CD8-positive, alpha-beta memory T cell (primary cell): ENCODE data around the gene ATG14. TPM values are rescaled to one million over a fixed set of nuclear protein-coding genes. Genes with fewer than 3 reads are reported as not detected.

Experiments
- CTCF ChIA-PET: fragments of 350-600 bp; sonication (Branson Sonifier 250); formaldehyde crosslinking; loops from one replicate; lab custom pipeline; 2021; ENCODE audit warnings: antibody characterized with exemption; lab: Charles Lee
- POLR2A ChIA-PET: fragments of 350-600 bp; sonication (Branson Sonifier 250); formaldehyde crosslinking; loops from one replicate; lab custom pipeline; 2021; ENCODE audit warnings: antibody characterized with exemption; lab: Charles Lee
- DNase-seq, 5 donors: peaks; one replicate each; pipeline versions ENCODE4 v3.0.0 to v3.0.0-alpha.2; 2020 to 2022; ENCODE audit warnings: mixed read lengths in 1 of 5
- H3K27ac ChIP-seq: one replicate; pipeline ENCODE4 v1.7.0; 2013; ENCODE audit warnings: low read depth, mild to moderate bottlenecking, low read length, moderate library complexity
- H3K27me3 ChIP-seq: 2 replicates; pipeline ENCODE4 v1.7.0; 2013; ENCODE audit warnings: low read length, mild to moderate bottlenecking; ENCODE audit not compliant: insufficient read depth, poor library complexity, severe bottlenecking
- H3K36me3 ChIP-seq: 2 replicates; pipeline ENCODE4 v1.7.0; 2013; ENCODE audit warnings: mild to moderate bottlenecking, low read length, moderate library complexity; ENCODE audit not compliant: insufficient read depth
- H3K4me1 ChIP-seq: 2 replicates; pipeline ENCODE4 v1.7.0; 2013; ENCODE audit warnings: mild to moderate bottlenecking, low read length, moderate library complexity; ENCODE audit not compliant: insufficient read depth
- H3K4me3 ChIP-seq: 2 replicates; pipeline ENCODE4 v1.7.0; 2013; ENCODE audit warnings: mild to moderate bottlenecking, low read length
- H3K9me3 ChIP-seq: 2 replicates; pipeline ENCODE4 v1.7.0; 2013; ENCODE audit warnings: mild to moderate bottlenecking, low read length
- H3K27ac Mint-ChIP-seq, 8 donors: one replicate each; pipeline ENCODE4 v1.8.0; 2020 to 2021; ENCODE audit warnings: mixed read lengths in 8 of 8, mild to moderate bottlenecking in 6 of 8, inconsistent platforms in 3 of 8, moderate library complexity in 3 of 8
- H3K27me3 Mint-ChIP-seq, 2 donors: one replicate each; pipeline ENCODE4 v1.8.0; 2020 to 2021; ENCODE audit warnings: mixed read lengths in 2 of 2, mild to moderate bottlenecking in 1 of 2, moderate library complexity in 1 of 2
- H3K36me3 Mint-ChIP-seq, 3 donors: one replicate each; pipeline ENCODE4 v1.8.0; 2020 to 2021; ENCODE audit warnings: mixed read lengths in 3 of 3, inconsistent platforms in 1 of 3, mild to moderate bottlenecking in 1 of 3
- H3K4me1 Mint-ChIP-seq, 3 donors: one replicate each; pipeline ENCODE4 v1.8.0; 2020 to 2021; ENCODE audit warnings: mixed read lengths in 3 of 3, inconsistent platforms in 1 of 3, mild to moderate bottlenecking in 1 of 3
- H3K4me3 Mint-ChIP-seq, 7 donors: one replicate each; pipeline ENCODE4 v1.8.0; 2020 to 2021; ENCODE audit warnings: mixed read lengths in 7 of 7, mild to moderate bottlenecking in 6 of 7, moderate library complexity in 4 of 7, inconsistent platforms in 2 of 7
- H3K9me3 Mint-ChIP-seq, 5 donors: one replicate each; pipeline ENCODE4 v1.8.0; 2020 to 2022; ENCODE audit warnings: mixed read lengths in 5 of 5, mild to moderate bottlenecking in 3 of 5, moderate library complexity in 2 of 5, inconsistent platforms in 1 of 5
- polyA plus RNA-seq: library from polyadenylated mRNA; unstranded; fragments of 300-500 nt; fragmentation: Illumina TruSeq; gene quantifications from one replicate; pipeline ENCODE4 v1.2.3, GENCODE V29; 2021
- total RNA-seq, 2 experiments: library from RNA; stranded (reverse); gene quantifications; one replicate each; pipeline ENCODE4 v1.2.3, GENCODE V29; 2021

ATG14 gene
- total and polyA plus RNA-seq, 3 experiments from 2014 or later, result 7.3 to 8.2 (median 7.7) TPM

- Histone ChIP-seq H3K27me3 (no peaks in the 10 kb centered on the region), H3K36me3 (no peaks in the 10 kb centered on the region), H3K9me3 (no peaks in the 10 kb centered on the region), H3K4me3 (no peak overlapping the region), H3K4me1 (peaks cover 21% of the 10 kb centered on the region), H3K27ac (no peak overlapping the region)
- Mint-ChIP-seq H3K27ac (peak overlapping the region in 7 of 8 donors; percentile 38 to 89 (median 72)), H3K9me3 (no peaks in the 10 kb centered on the region), H3K4me3 (no peak overlapping the region), H3K36me3 (peaks cover 0 to 16% (median 0%) of the 10 kb centered on the region in 3 donors), H3K4me1 (peaks cover 49 to 62% (median 56%) of the 10 kb centered on the region in 3 donors), H3K27me3 (no peaks in the 10 kb centered on the region)
- no peak for DNase-seq
- CTCF ChIA-PET, result interaction anchor here (2.3 kb wide), 1 partner anchor 57 kb away, joined by 6 read pairs; no protein-coding TSS in a partner anchor
- POLR2A ChIA-PET, result no interaction called here
Measured at GRCh38 chr14:55327179-55327578, 84.5 kb downstream of the ATG14 start.

DNA sequence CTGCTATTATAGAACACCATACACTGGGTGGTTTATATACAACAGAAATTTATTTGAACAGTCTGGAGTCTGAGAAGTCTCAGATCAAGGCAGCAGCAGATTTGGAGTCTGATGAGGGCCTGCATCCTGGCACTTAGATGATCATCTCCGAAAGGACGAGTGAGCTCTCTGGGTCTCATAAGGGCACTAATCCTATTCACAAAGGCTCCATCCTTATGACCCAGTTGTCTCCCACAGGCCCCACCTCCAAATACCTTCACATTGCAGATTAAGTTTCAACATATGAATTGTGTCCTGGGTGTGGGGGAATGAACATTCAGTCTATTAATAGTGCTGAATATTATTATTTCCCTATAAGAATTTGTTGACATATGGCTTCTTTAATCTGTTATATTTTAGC is 86.8 kb downstream of the ATG14 start:
- POLR2A ChIA-PET, result no interaction called here
- peaks cover 15% of the 10 kb centered on the region for H3K4me1 ChIP-seq
- Mint-ChIP-seq H3K27ac (peak overlapping the region in 3 of 8 donors; percentile 35 to 66 (median 37)), H3K36me3 (peaks cover 0 to 20% (median 0%) of the 10 kb centered on the region in 3 donors), H3K27me3 (no peaks in the 10 kb centered on the region), H3K4me3 (no peak overlapping the region), H3K9me3 (no peaks in the 10 kb centered on the region), H3K4me1 (peaks cover 33 to 43% (median 38%) of the 10 kb centered on the region in 3 donors)
- no peak for DNase-seq
- H3K27ac ChIP-seq, result no peak overlapping the region
- no peak overlapping the region for H3K4me3 ChIP-seq
- CTCF ChIA-PET, result no interaction called here
- H3K27me3 ChIP-seq, result no peaks in the 10 kb centered on the region
- H3K36me3 ChIP-seq, result no peaks in the 10 kb centered on the region
- no peaks in the 10 kb centered on the region for H3K9me3 ChIP-seq

GRCh38 chr14:55323910-55324309 is 87.7 kb downstream of the ATG14 start:
- no peaks in the 10 kb centered on the region for H3K27me3 ChIP-seq
- H3K4me1 ChIP-seq, result peaks cover 10% of the 10 kb centered on the region
- no peak overlapping the region for H3K4me3 Mint-ChIP-seq
- peaks cover 26 to 35% (median 30%) of the 10 kb centered on the region in 3 donors for H3K4me1 Mint-ChIP-seq
- H3K27me3 Mint-ChIP-seq, result no peaks in the 10 kb centered on the region
- H3K36me3 Mint-ChIP-seq, result peaks cover 0 to 22% (median under 1%) of the 10 kb centered on the region in 3 donors
- no peak overlapping the region for H3K4me3 ChIP-seq
- no peak for DNase-seq
- CTCF ChIA-PET, result no interaction called here
- H3K9me3 Mint-ChIP-seq, result no peaks in the 10 kb centered on the region
- no peaks in the 10 kb centered on the region for H3K9me3 ChIP-seq
- H3K27ac ChIP-seq, result no peak overlapping the region
- H3K27ac Mint-ChIP-seq, result peak overlapping the region in 5 of 8 donors; percentile 13 to 66 (median 35)
- POLR2A ChIA-PET, result no interaction called here
- H3K36me3 ChIP-seq, result no peaks in the 10 kb centered on the region

DNA sequence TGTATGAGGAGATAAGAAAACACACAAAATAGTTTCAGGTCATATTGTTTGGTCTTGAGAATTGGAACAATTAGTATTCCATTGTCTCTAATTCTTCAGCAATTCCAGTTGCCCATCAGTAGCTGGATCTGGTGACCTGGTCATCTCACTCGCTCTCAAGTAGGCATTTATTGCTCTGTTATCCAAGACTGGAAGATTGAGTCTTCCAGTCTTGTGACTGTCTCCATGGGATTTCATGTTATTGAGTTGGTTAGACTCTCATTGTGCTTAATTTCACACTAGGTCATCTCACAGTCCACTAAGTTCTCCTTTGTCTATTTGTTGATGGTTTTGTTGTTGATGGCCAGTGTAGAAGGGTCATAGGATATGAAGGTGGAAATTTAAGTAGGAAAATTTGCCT is 92.9 kb downstream of the ATG14 start:
- peaks cover 0 to 1% (median under 1%) of the 10 kb centered on the region in 5 donors for H3K9me3 Mint-ChIP-seq
- H3K36me3 ChIP-seq, result no peaks in the 10 kb centered on the region
- no peak for DNase-seq
- no peaks in the 10 kb centered on the region for H3K4me1 ChIP-seq
- peaks cover 6 to 24% (median 23%) of the 10 kb centered on the region in 3 donors for H3K4me1 Mint-ChIP-seq
- H3K27me3 ChIP-seq, result no peaks in the 10 kb centered on the region
- ChIA-PET CTCF (interaction anchor here (0.8 kb wide), 1 partner anchor 35 kb away, joined by 3 read pairs; no protein-coding TSS in a partner anchor), POLR2A (no interaction called here)
- H3K4me3 ChIP-seq, result no peak overlapping the region
- no peak overlapping the region for H3K27ac Mint-ChIP-seq
- no peaks in the 10 kb centered on the region for H3K9me3 ChIP-seq
- no peaks in the 10 kb centered on the region for H3K27me3 Mint-ChIP-seq
- H3K36me3 Mint-ChIP-seq, result peaks cover 2 to 33% (median 7%) of the 10 kb centered on the region in 3 donors
- no peak overlapping the region for H3K27ac ChIP-seq
- H3K4me3 Mint-ChIP-seq, result no peak overlapping the region

DNA sequence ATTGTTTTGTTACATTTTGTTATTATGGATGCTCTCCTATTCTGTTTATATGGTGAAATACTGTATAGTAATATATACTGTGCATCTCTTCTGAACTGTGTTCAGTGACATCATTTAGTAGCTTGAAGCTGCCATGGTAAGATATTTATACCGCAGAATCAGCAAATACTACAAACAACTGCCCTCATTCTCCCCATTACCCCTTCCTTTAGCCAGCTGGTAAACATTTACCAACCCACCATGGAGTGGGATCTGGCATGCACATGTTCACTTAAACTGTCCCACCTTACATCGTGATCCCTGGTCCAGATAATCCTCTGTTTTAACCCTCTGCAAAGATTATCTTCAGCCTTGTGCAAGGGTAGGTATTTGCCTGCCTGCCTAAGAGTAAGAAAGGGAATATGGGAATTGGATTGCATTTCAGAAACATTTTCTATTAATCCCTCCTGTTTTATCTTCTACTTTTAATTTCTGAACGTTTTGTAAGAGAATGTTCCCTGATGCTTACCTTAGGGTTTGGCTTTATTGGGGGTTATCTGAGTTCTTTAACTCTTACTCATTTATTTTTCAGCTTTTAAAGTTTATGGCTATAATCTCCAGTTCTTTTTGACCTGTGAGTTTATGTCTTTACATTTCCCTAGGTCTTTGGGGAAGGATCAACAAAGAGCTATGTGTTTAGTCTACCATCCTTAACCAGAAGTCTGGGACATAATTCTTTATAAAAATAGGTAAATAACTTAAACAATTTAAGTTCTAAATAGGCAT is 93.9 kb downstream of the ATG14 start:
- Histone ChIP-seq H3K36me3 (no peaks in the 10 kb centered on the region), H3K27ac (no peak overlapping the region), H3K27me3 (no peaks in the 10 kb centered on the region), H3K4me1 (no peaks in the 10 kb centered on the region), H3K9me3 (no peaks in the 10 kb centered on the region), H3K4me3 (no peak overlapping the region)
- H3K9me3 Mint-ChIP-seq, result peaks cover 0 to 11% (median 9%) of the 10 kb centered on the region in 5 donors
- no peaks in the 10 kb centered on the region for H3K27me3 Mint-ChIP-seq
- no peak overlapping the region for H3K4me3 Mint-ChIP-seq
- POLR2A ChIA-PET, result no interaction called here
- H3K4me1 Mint-ChIP-seq, result peaks cover 12 to 31% (median 29%) of the 10 kb centered on the region in 3 donors
- peak overlapping the region in 5 of 8 donors; percentile 12 to 84 (median 68) for H3K27ac Mint-ChIP-seq
- DNase-seq, result no peak
- peaks cover 11 to 41% (median 15%) of the 10 kb centered on the region in 3 donors for H3K36me3 Mint-ChIP-seq
- CTCF ChIA-PET, result interaction anchor here (0.7 kb wide), 1 partner anchor 77 kb away, joined by 3 read pairs; no protein-coding TSS in a partner anchor

DNA sequence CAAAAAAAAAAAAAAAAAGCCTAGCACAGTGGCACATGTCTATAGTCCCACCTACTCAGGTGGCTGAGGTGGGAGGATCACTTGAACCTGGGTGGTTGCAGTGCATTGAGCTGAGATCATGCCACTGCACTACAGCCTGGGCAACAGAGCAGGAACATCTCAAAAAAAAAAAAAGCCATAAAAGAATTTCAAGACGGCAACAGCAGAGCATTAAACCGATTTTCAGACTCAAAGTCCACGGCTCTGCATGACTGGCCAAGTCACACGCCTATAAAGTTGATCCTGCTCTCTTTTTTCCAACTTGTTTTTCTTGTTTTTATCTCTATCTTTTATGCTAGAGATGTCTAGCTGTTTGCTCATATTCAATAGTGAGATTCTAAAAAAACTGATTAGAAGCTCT is 95.1 kb downstream of the ATG14 start:
- no peak overlapping the region for H3K4me3 Mint-ChIP-seq
- ChIA-PET POLR2A (no interaction called here), CTCF (no interaction called here)
- H3K27me3 Mint-ChIP-seq, result no peaks in the 10 kb centered on the region
- Histone ChIP-seq H3K36me3 (no peaks in the 10 kb centered on the region), H3K4me1 (no peaks in the 10 kb centered on the region), H3K27ac (no peak overlapping the region), H3K4me3 (no peak overlapping the region), H3K27me3 (no peaks in the 10 kb centered on the region), H3K9me3 (peaks cover 5% of the 10 kb centered on the region)
- DNase-seq, result no peak
- no peak overlapping the region for H3K27ac Mint-ChIP-seq
- peaks cover under 1 to 13% (median 10%) of the 10 kb centered on the region in 5 donors for H3K9me3 Mint-ChIP-seq
- H3K4me1 Mint-ChIP-seq, result peaks cover 12 to 31% (median 29%) of the 10 kb centered on the region in 3 donors
- peaks cover 11 to 41% (median 15%) of the 10 kb centered on the region in 3 donors for H3K36me3 Mint-ChIP-seq

Other genes starting within 250 kb of the ATG14 start
- 10 to 100 TPM; 36.0 to 38.8 TPM for gene DLGAP5, start 220.2 kb downstream of the ATG14 start, total RNA-seq
- 0.21 TPM for gene DLGAP5, start 220.2 kb downstream of the ATG14 start, polyA plus RNA-seq
- 10 to 100 TPM; 16.2 to 17.9 TPM for gene FBXO34, start 140.4 kb downstream of the ATG14 start, total RNA-seq
- 37.1 TPM for gene FBXO34, start 140.4 kb downstream of the ATG14 start, polyA plus RNA-seq
- gene TBPL2, start 28.8 kb upstream of the ATG14 start, total RNA-seq, result not detected
- not detected for gene TBPL2, start 28.8 kb upstream of the ATG14 start, polyA plus RNA-seq
- 100 to 1,000 TPM; 145 to 146 TPM for gene KTN1, start 168.4 kb upstream of the ATG14 start, total RNA-seq
- 50.4 TPM for gene KTN1, start 168.4 kb upstream of the ATG14 start, polyA plus RNA-seq